ENCODE results near the gene STAB1. TPM values are rescaled to one million over a fixed set of nuclear protein-coding genes. Genes with fewer than 3 reads are reported as not detected.

STAB1 gene
- total and polyA plus RNA-seq, 2 of the 8 experiments (the other 6 are each of a cell fraction or from before 2014, with no cell fraction given): 1.0 to 1.9 TPM

DNA sequence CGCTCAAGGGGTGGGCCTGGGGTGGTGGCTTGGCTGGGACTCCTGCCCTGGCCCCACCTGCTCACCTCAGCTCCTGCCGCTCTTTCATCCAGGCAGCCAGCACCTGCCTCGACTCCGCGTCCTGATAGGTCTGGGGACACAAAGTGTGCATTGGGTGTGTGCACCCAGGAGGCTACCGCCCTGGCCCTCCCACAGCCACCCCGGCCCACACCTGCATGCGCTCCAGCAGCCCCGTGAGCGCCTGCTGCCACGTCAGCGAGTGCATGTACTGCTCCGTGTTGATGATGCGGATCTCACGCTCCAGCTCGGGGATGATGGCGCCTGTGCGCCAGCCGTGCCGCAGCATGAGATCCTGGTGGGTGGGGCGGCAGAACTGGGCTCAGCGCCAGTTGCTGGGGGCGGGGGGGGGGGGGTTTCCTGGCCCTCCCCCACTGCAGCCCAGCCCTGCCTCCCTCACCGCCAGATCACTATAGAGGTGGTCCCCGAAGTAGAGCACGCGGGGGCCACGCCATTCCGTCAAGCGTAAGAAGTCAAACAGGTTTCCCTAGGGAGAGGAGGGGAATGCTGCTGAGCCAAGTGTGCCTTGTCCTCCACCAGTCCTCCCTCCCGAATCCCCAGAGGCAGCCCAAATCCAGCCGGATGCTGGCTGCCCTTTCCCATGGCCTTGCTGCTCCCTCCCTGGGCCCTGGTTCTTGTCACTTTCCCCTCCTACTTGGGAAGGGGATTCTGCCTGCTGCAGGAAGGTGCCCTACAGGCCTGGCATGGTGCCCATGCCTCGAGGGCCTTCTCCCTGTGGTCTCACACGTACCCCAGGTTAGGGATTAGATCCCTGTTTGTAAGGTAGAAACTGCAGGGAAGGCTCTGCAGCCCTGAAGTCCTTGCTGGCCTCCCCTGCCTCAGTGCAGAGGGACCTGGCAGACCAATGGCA, 29.9 kb downstream of the STAB1 start:
- H3K9me3 ChIP-seq (ENCODE audit: insufficient read depth in 2 of 2, low read depth in 1 of 2, low read length in 1 of 2): no peaks in the 10 kb centered on the region
- no peak for FAIRE-seq
- WGBS, 2 experiments (ENCODE audit: extremely low coverage in 1 of 2, insufficient coverage in 1 of 2, insufficient read length in 1 of 2, insufficient replicate concordance in 2 of 2, low coverage in 1 of 2, low lambda C conversion rate in 2 of 2, missing lambda C conversion rate in 1 of 2): 95% methylated on average over 33 of the region's 34 CpGs; no CpG with 5 or more reads in 1 of the 2 experiments

More for the DNA sequence above, 29.9 kb downstream of the STAB1 start:
- Histone ChIP-seq H3K79me2 (ENCODE audit: control insufficient read depth in 1 of 2, insufficient read depth in 2 of 2, low read length in 2 of 2) (peaks cover 0 to 5% of the 10 kb centered on the region in 2 experiments; a peak in 1 of 4 replicates), H3K4ac (replicated peaks; ENCODE audit: insufficient read length, low read depth, low read length) (no peak overlapping the region), H2BK5ac (ENCODE audit: low read depth, low read length) (no peak overlapping the region), H4K5ac (ENCODE audit: insufficient read length, low read depth, low read length) (no peak overlapping the region), H4K8ac (ENCODE audit: extremely low read depth, insufficient read depth, low read length) (no peak overlapping the region), H3K14ac (ENCODE audit: insufficient read length) (no peak overlapping the region), H3K4me2 (ENCODE audit: insufficient read depth in 1 of 2, low read depth in 2 of 2, low read length in 2 of 2) (no peak overlapping the region), H3K56ac (replicated peaks; ENCODE audit: insufficient read length, low read depth, low read length) (no peak overlapping the region), H2AFZ (ENCODE audit: low read length) (no peak overlapping the region), H2BK15ac (ENCODE audit: low read length) (no peak overlapping the region), H3K4me3 (ENCODE audit: extremely low read depth in 1 of 4, insufficient read depth in 2 of 4, low read depth in 3 of 4, low read length in 4 of 4) (no peak overlapping the region), H3K27ac (ENCODE audit: low read depth, low read length) (no peak overlapping the region), H2BK20ac (ENCODE audit: low read length) (no peak overlapping the region), H3K9ac (replicated peaks in 1 of 4; ENCODE audit: extremely low read depth in 1 of 4, low read depth in 3 of 4, low read length in 3 of 4) (no peak overlapping the region), H2AK5ac (ENCODE audit: low read depth, low read length) (no peak overlapping the region), H3K23me2 (ENCODE audit: low read depth, low read length) (no peaks in the 10 kb centered on the region), H4K91ac (replicated peaks; ENCODE audit: insufficient read length, low read length) (no peak overlapping the region), H3K4me1 (replicated peaks in 1 of 4; ENCODE audit: control insufficient read depth in 3 of 4, insufficient read depth in 4 of 4, low read length in 3 of 4) (no peaks in the 10 kb centered on the region), H3K23ac (ENCODE audit: insufficient read length) (no peak overlapping the region), H4K20me1 (replicated peaks in 1 of 2; ENCODE audit: control insufficient read depth in 1 of 2, insufficient read depth in 2 of 2, low read length in 2 of 2) (peaks cover 7 to 36% of the 10 kb centered on the region in 2 experiments), H3K79me1 (ENCODE audit: low read depth, low read length) (peaks cover 13% of the 10 kb centered on the region), H3K36me3 (ENCODE audit: control insufficient read depth in 2 of 4, insufficient read depth in 4 of 4, low read length in 3 of 4) (peaks cover 27 to 65% (median 42%) of the 10 kb centered on the region in 4 experiments), H3K27me3 (replicated peaks in 1 of 4; ENCODE audit: control insufficient read depth in 3 of 4, extremely low read depth in 1 of 4, insufficient read depth in 3 of 4, low read length in 3 of 4) (no peaks in the 10 kb centered on the region), H3K18ac (ENCODE audit: extremely low read depth, low read length) (no peak overlapping the region), H2BK120ac (replicated peaks; ENCODE audit: low read depth, low read length) (no peak overlapping the region), H2BK12ac (ENCODE audit: low read depth, low read length) (no peak overlapping the region)
- TF ChIP-seq CTBP2 (IDR thresholded peaks at IDR 0.05; ENCODE audit: borderline replicate concordance, insufficient read depth, insufficient read length, low read length): no peak
- ChIA-PET CTCF (ENCODE audit: partially characterized antibody) (no interaction called here), POLR2A (ENCODE audit: partially characterized antibody) (interaction anchor here (0.8 to 3.5 kb wide), 6 partner anchors 8 to 57 kb away, joined by 3 to 16 read pairs (median 10); partner anchors contain the start of gene UQCC5)
- no peak for DNase-seq (ENCODE audit: low read depth in 1 of 2, low spot score in 2 of 2)
